NT2/D1 (cell line): Measurements from ENCODE around the gene BEND3.

Experiments used
- DNase-seq: peaks from one replicate; pipeline ENCODE4 v3.0.0-alpha.2; 2011; ENCODE audit warnings: low read depth, low spot score
- H3K27me3 ChIP-seq: 2 replicates; pipeline ENCODE4 v1.6.0; 2011; ENCODE audit warnings: mild to moderate bottlenecking; ENCODE audit not compliant: insufficient read length, insufficient read depth
- H3K36me3 ChIP-seq: 2 replicates; pipeline ENCODE4 v1.6.1; 2011; ENCODE audit warnings: mild to moderate bottlenecking, low read length, mixed read lengths; ENCODE audit not compliant: insufficient read depth, insufficient read length
- H3K4me1 ChIP-seq: 2 replicates; pipeline ENCODE4 v1.5.1; 2011; ENCODE audit not compliant: insufficient read depth, insufficient read length
- H3K4me3 ChIP-seq: 2 replicates; pipeline ENCODE4 v1.5.1; 2011; ENCODE audit warnings: low read depth; ENCODE audit not compliant: insufficient read length
- H3K9ac ChIP-seq: 2 replicates; pipeline ENCODE4 v1.6.0; 2011; ENCODE audit warnings: low read depth; ENCODE audit not compliant: insufficient read length
- H3K9me3 ChIP-seq: 2 replicates; pipeline ENCODE4 v1.5.1; 2011; ENCODE audit warnings: mild to moderate bottlenecking, low read length; ENCODE audit not compliant: insufficient read depth
- SUZ12 ChIP-seq: IDR thresholded peaks from 2 replicates; pipeline ENCODE4 v1.6.1; 2011; ENCODE audit not compliant: insufficient read length, insufficient read depth; ENCODE audit errors: extremely low read depth
- YY1 ChIP-seq: IDR thresholded peaks from 2 replicates; pipeline ENCODE4 v1.6.1; 2011; ENCODE audit not compliant: insufficient read length, insufficient read depth
- ZNF274 ChIP-seq: IDR thresholded peaks from 2 replicates; pipeline ENCODE4 v1.6.1; 2011; ENCODE audit warnings: mild to moderate bottlenecking, low read depth, low read length

BEND3 gene

GRCh38 chr6:107080036-107080435 is 35.3 kb downstream of the BEND3 start:
- H3K4me3 ChIP-seq = no peak overlapping the region
- H3K9me3 ChIP-seq = peaks cover 12% of the 10 kb centered on the region; the same call in 1 of the 2 replicates
- H3K36me3 ChIP-seq = peaks cover 25% of the 10 kb centered on the region
- TF ChIP-seq ZNF274 (no peak), YY1 (no peak), SUZ12 (no peak)
- H3K4me1 ChIP-seq = no peaks in the 10 kb centered on the region
- no peak overlapping the region for H3K9ac ChIP-seq
- DNase-seq = no peak
- H3K27me3 ChIP-seq = no peaks in the 10 kb centered on the region

GRCh38 chr6:107079429-107079828 is 35.9 kb downstream of the BEND3 start:
- H3K36me3 ChIP-seq = peaks cover 21% of the 10 kb centered on the region
- H3K9ac ChIP-seq = no peak overlapping the region
- H3K27me3 ChIP-seq = no peaks in the 10 kb centered on the region
- H3K4me1 ChIP-seq = no peaks in the 10 kb centered on the region
- no peak overlapping the region for H3K4me3 ChIP-seq
- peaks cover 6% of the 10 kb centered on the region; the same call in 1 of the 2 replicates for H3K9me3 ChIP-seq
- TF ChIP-seq SUZ12 = no peak
- no peak for TF ChIP-seq ZNF274
- TF ChIP-seq YY1 = no peak
- no peak for DNase-seq

GRCh38 chr6:107077710-107078109 is 37.6 kb downstream of the BEND3 start:
- DNase-seq = no peak
- no peak overlapping the region for H3K4me3 ChIP-seq
- no peaks in the 10 kb centered on the region for H3K9me3 ChIP-seq
- H3K36me3 ChIP-seq = peaks cover 16% of the 10 kb centered on the region
- TF ChIP-seq ZNF274 (no peak), SUZ12 (no peak), YY1 (no peak)
- no peak overlapping the region for H3K9ac ChIP-seq
- no peaks in the 10 kb centered on the region for H3K27me3 ChIP-seq
- H3K4me1 ChIP-seq = no peaks in the 10 kb centered on the region

- no peak for TF ChIP-seq ZNF274
- TF ChIP-seq SUZ12 = no peak
- TF ChIP-seq YY1 = no peak
- H3K36me3 ChIP-seq = peaks cover 20% of the 10 kb centered on the region
These were observed 39.3 kb downstream of the BEND3 start for GRCh38 chr6:107075951-107076381.

GRCh38 chr6:107070686-107071085 is 44.6 kb downstream of the BEND3 start:
- Histone ChIP-seq H3K36me3 (peaks cover 52% of the 10 kb centered on the region), H3K27me3 (no peaks in the 10 kb centered on the region), H3K9me3 (no peaks in the 10 kb centered on the region), H3K4me1 (peaks cover 3% of the 10 kb centered on the region), H3K9ac (no peak overlapping the region), H3K4me3 (no peak overlapping the region)
- TF ChIP-seq ZNF274 (no peak), SUZ12 (no peak), YY1 (no peak)
- DNase-seq = no peak

More at GRCh38 chr6:107075951-107076381, 39.3 kb downstream of the BEND3 start:
- Histone ChIP-seq H3K4me1 (no peaks in the 10 kb centered on the region), H3K27me3 (no peaks in the 10 kb centered on the region), H3K9me3 (no peaks in the 10 kb centered on the region), H3K4me3 (no peak overlapping the region), H3K9ac (no peak overlapping the region)
- DNase-seq = no peak

- no peak for DNase-seq
- Histone ChIP-seq H3K9me3 (no peaks in the 10 kb centered on the region), H3K4me3 (no peak overlapping the region), H3K9ac (no peak overlapping the region), H3K36me3 (peaks cover 52% of the 10 kb centered on the region), H3K27me3 (no peaks in the 10 kb centered on the region), H3K4me1 (peaks cover 3% of the 10 kb centered on the region)
- TF ChIP-seq SUZ12 (no peak), YY1 (no peak), ZNF274 (no peak)
These were observed 45.4 kb downstream of the BEND3 start for GRCh38 chr6:107069631-107070548.
